IPS-18c (cell line): Measurements from ENCODE around the gene AFF3.

Experiments used
- H3K4me3 ChIP-seq: 2 replicates; pipeline ENCODE4 v1.7.0; 2013; ENCODE audit warnings: low read depth, mild to moderate bottlenecking, low read length, moderate library complexity; ENCODE audit not compliant: insufficient read depth
- H3K9me3 ChIP-seq: one replicate; pipeline ENCODE4 v1.6.1; 2013; ENCODE audit warnings: mild to moderate bottlenecking, low read length, moderate library complexity; ENCODE audit not compliant: control insufficient read depth, insufficient read depth

Gene AFF3

DNA sequence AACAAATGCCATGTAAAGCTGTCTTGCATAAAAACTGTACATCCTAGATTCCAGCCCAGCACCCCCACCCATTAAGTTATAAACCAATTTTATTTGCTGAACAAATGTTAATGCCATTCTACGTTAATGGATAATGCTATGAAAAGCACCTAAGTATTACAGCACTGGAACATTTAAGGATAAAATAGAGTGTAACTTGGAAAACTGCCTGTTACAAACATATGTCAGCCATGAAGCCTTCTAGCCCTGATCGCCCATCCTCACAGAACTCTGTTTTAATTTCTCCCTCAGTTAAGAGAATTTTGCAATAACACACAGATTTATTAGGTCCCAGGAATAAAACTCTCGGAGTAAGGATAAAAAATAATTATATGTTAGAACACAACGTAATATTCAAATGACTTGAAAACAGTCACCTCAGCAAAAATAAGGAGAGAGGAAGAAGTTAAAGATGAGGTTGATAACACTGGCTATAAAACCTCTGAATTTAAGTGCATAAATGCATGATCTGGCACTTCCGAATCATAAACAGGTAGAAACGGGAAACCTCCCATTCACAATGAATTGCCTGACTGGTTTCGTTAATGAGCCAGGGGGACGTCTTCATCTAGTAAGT is 308.7 kb downstream of the AFF3 start:
- H3K4me3 ChIP-seq, result no peak overlapping the region
- H3K9me3 ChIP-seq, result no peaks in the 10 kb centered on the region

DNA sequence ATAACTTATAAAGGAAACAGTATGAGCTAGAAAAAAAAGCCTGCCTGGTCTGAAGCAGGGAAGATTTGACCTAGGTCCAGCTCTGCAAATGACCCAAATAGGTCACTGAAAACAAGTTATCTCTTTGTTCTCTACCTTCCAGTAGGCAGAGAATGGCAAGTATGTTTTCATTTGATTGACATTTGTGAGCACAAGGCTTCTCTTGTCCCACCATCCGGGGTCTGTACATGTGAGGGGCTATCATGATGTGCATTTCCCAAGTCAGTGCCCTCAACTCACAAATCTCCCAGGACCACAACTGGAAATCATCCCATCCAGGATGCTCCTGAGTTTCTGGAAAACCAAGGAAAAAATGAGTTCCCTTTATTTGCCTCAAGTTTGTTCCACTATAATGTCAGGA is 309.5 kb downstream of the AFF3 start:
- H3K4me3 ChIP-seq, result no peak overlapping the region
- no peaks in the 10 kb centered on the region for H3K9me3 ChIP-seq

DNA sequence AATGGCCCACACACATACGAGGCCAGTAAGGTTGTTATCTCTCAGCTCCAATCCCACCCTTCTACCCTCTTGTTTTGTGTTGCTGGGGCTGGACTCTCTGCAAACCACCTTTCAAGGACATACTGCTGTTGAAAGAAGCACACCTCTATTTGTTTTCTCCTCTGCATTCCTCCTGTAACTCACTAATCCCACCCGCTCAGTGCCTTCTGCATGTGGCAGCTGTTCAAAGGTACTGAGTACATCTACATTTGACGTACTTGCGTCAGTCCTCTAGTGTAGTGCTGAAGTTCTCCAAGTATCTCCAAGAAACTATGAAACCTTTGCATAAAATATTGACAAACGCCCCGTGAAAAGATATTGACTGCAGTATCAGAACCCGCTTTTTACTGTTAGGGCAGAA is 310.6 kb downstream of the AFF3 start:
- Histone ChIP-seq H3K9me3 (no peaks in the 10 kb centered on the region), H3K4me3 (no peak overlapping the region)

GRCh38 chr2:99827296-99827999 is 314.9 kb downstream of the AFF3 start:
- H3K4me3 ChIP-seq, result no peak overlapping the region
- no peaks in the 10 kb centered on the region for H3K9me3 ChIP-seq

- no peaks in the 10 kb centered on the region for H3K9me3 ChIP-seq
These were observed 316.8 kb downstream of the AFF3 start for GRCh38 chr2:99825630-99826029.

GRCh38 chr2:99824758-99825157 is 317.6 kb downstream of the AFF3 start:
- no peak overlapping the region for H3K4me3 ChIP-seq
- H3K9me3 ChIP-seq, result no peaks in the 10 kb centered on the region

More at GRCh38 chr2:99825630-99826029, 316.8 kb downstream of the AFF3 start:
- H3K4me3 ChIP-seq, result no peak overlapping the region

DNA sequence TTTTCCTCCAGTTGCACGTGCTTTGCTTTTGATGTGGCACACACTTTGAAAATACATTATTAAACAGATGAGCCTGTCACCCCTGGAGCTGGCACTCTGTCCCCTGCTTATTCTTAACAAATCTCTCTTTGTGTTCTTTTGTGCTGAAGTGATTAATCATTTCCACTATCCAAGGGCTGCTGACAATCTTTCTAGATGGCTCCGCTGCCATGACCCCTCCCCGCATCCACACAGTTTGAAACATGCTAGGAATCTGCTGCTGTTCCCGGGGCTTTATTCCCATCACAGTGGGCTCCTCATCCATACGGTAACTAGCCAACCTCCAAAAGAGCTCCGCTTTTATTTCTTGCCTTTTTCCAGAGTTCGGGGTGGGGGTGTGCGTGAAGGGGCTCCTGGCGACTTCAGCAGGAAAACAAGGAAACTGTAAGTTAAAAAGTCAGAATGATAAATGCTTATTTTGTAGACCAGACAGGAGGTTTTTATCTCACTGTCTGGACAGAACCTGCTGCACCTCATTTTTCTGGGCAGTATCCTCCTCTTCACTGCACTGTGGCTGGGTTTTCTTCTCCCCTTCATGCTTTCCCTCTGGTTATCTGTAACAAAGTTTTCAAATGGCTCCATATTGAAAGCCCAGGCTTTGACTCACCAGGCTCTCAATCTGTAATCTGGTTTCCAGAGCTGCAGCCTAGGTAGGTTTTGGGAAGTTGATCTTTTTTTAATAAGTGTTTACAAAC is 319.7 kb downstream of the AFF3 start:
- Histone ChIP-seq H3K9me3 (no peaks in the 10 kb centered on the region), H3K4me3 (no peak overlapping the region)

DNA sequence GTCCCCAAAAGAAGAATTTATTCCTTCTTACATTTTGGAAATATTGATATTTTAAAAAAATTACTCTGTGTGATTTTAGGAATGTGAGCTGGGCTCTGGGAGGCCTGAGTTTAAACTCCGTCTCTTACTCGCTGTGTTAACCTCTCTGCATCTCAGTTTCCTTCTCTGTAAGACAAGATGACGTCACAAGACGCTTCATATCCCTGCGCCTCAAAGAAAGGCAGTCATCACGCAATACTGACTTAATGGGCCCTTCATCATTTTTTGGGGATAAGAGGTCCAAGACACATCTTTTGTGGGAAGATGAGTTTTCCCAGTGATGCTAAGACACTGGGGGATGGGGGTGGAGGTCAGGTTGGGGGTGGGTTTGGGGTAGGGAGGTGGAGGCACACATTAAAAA is 320.4 kb downstream of the AFF3 start:
- Histone ChIP-seq H3K9me3 (no peaks in the 10 kb centered on the region), H3K4me3 (no peak overlapping the region)

- H3K4me3 ChIP-seq, result no peak overlapping the region
- H3K9me3 ChIP-seq, result no peaks in the 10 kb centered on the region
These were observed 320.8 kb downstream of the AFF3 start for GRCh38 chr2:99821572-99821971.

DNA sequence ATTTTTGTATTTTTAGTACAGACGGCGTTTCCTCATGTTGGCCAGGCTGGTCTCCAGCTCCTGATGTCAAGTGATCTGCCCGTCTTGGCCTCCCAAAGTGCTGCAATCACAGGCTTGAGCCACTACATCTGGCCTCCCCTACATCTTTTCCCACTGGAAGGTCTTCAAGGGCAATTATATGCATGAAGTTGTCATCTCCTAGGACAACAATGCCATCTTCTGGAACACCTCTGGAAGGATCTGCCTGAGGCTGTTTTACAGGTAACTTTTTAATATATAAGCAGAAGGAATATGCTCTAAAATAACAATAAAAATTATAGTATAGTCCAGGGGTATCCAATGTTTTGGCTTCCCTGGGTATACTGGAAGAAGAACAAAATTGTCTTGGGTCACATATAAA is 321.4 kb downstream of the AFF3 start:
- no peak overlapping the region for H3K4me3 ChIP-seq
- H3K9me3 ChIP-seq, result no peaks in the 10 kb centered on the region

DNA sequence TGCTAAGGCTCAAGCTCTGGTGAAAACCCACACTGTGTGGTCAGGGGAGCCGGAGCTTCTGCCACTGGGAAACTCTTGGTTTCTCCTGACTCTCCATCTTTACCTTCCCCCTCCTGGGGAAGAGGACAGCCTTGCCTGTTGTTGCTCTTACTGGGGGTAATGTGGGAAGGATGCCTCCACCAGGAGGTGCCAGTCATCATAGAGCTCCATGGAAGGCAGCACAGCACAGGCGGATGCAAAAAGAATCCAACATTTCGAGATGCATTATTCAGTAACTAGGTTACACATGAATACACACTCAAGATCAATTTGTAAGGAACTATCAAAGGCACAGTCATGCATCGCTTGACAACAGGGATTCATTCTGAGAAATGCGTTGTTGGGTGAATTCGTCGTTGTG is 322.6 kb downstream of the AFF3 start:
- Histone ChIP-seq H3K4me3 (no peak overlapping the region), H3K9me3 (no peaks in the 10 kb centered on the region)

DNA sequence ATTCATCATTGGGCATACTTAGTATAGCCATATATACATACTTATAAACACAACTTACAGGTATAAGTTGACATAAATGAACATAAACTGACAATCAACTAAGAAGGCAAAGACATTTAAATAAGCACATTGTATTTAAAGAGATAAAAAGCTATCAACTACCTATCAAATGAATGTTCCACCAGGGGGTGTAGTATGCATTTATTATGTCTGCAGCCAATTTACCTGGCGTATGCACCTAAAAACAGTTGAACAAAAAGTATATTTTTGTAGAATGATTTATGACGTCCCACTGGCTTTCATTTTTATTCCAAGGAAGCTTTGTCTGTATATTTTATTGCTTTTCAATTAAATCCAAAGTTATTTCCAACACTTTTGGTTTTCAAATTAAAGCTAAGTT is 323.5 kb downstream of the AFF3 start:
- no peak overlapping the region for H3K4me3 ChIP-seq

DNA sequence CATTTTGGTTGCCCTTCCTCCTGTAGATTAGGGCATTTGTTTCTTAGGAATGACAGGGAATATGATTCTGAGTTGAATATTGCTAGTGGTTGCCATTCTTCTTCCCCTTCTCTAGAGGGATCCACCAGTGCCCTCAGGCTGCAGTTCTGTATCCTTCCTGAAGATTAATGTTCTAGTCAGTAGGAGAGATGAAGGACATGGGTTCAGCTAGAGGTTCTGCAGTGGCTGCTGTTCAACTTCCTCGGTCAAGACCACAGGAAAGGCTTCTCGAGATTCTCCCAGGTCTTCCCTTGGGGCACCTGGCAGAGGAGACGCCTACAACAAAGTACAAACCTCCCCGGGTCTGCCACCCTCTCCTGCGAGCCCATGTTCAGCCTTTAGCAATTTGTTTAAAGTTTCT is 325.5 kb downstream of the AFF3 start:
- no peak overlapping the region for H3K4me3 ChIP-seq

More for the DNA sequence above, 323.5 kb downstream of the AFF3 start:
- H3K9me3 ChIP-seq, result no peaks in the 10 kb centered on the region

GRCh38 chr2:99812426-99812825 is 330.0 kb downstream of the AFF3 start:
- H3K4me3 ChIP-seq, result no peak overlapping the region
- no peaks in the 10 kb centered on the region for H3K9me3 ChIP-seq

More for the DNA sequence above, 325.5 kb downstream of the AFF3 start:
- H3K9me3 ChIP-seq, result no peaks in the 10 kb centered on the region

DNA sequence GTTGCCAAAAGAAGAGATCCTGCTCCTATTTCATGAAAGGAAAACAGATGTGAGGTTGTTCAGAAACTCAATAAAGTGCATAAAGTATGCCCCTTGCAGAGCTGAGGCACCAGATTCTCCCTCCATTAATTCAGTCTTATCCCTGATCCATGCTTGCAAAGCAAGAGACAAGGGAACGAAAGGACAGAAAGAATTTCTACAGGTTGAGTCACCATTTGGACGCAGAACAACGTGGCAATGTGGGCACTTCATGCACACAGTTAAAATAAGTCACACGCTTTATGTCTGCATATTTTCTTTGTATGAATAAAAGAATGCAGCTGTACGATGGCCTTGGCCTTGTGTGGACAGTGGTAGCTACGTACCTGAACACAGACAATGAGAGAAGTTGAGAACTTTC is 330.8 kb downstream of the AFF3 start:
- Histone ChIP-seq H3K4me3 (no peak overlapping the region), H3K9me3 (no peaks in the 10 kb centered on the region)

DNA sequence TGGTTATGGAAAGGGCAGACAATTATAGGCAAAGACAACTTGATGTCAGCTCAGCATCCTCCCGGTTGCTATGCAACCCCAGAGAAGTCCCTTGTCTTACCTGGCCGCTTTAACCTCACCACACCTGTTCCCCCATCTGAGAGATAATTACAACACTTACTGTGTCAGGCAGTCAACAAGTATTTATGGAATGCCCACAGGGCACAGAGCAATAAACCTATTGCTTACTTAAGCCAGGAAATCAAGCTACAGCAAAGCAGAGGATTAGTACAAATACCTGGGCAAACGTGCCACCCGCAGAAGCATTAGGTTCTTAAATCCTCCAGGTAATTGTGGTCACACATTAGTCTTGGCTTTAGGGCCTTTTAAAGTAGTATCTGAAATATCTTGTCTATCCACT is 332.2 kb downstream of the AFF3 start:
- H3K9me3 ChIP-seq, result no peaks in the 10 kb centered on the region

DNA sequence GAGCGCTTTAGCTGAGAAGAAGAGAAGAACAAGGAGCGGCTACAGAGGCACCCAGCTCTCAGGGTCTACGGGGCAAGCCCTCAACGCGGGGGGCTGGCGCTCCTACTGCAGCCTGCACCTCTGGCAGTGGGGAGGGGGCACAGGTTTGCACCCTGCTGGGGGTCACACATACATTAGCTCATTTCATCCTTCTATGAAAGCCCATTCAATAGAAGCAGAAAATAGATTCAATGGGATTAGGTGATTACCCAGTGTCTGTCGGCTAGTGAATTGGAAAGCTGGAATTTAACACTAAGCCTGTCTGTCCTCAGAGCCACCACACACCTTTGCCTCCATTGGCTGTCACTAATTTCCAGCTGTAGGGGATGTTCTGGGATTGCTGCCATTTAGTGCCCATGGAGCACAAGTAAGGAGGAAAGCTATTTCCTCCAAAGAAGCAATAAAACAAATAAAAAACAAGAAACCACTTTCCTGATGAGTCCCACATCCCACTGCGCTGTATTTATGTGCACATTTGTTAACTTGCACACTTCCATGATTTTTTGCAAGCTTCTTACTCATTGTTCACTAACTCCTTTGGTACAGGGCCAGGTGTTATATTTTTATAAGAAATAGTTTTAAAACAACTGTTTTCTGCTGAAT is 333.0 kb downstream of the AFF3 start:
- Histone ChIP-seq H3K4me3 (no peak overlapping the region), H3K9me3 (no peaks in the 10 kb centered on the region)

More for the DNA sequence above, 332.2 kb downstream of the AFF3 start:
- no peak overlapping the region for H3K4me3 ChIP-seq
